Body of pancreas (tissue), 4 donors: ENCODE measurements around the gene PRRC2A. TPM values are rescaled to one million over a fixed set of nuclear protein-coding genes. Genes with fewer than 3 reads are reported as not detected.

Experiments used
- ATAC-seq: fragments of 150-250 bp; one replicate; pipeline ENCODE4 v1.9.1; 2016
- DNase-seq, 4 donors: peaks; one replicate each; pipeline ENCODE4 v3.0.0-alpha.2; 2019
- H3K27ac ChIP-seq, 4 donors: fragments of 200-600 bp; sonication (generic); 1 replicate in 3 of 4; 2 replicates in 1 of 4; pipeline versions ENCODE4 v1.5.1 to v1.6.1; 2016 to 2019; ENCODE audit warnings: mild to moderate bottlenecking in 1 of 4, mixed read lengths in 1 of 4, moderate library complexity in 1 of 4
- H3K27me3 ChIP-seq, 2 donors: fragments of 200-600 bp; sonication (generic); one replicate each; pipeline ENCODE4 v1.6.0; 2016; ENCODE audit warnings: mild to moderate bottlenecking in 1 of 2
- H3K36me3 ChIP-seq, 2 donors: fragments of 200-600 bp; sonication (generic); replicated peaks in 1 of 2; 2 replicates each; pipeline ENCODE4 v1.5.1; 2016; ENCODE audit warnings: low read depth in 2 of 2; ENCODE audit not compliant: insufficient read depth in 1 of 2
- H3K4me1 ChIP-seq: fragments of 200-600 bp; sonication (generic); one replicate; pipeline ENCODE4 v1.6.0; 2016
- H3K4me3 ChIP-seq, 2 donors: fragments of 200-600 bp; sonication (generic); 1 replicate in 1 of 2; 2 replicates in 1 of 2; pipeline ENCODE4 v1.5.1; 2016 to 2019
- H3K9me3 ChIP-seq, 3 donors: fragments of 200-600 bp; sonication (generic); 1 replicate in 2 of 3; 2 replicates in 1 of 3; pipeline ENCODE4 v1.5.1; 2016
- CTCF ChIP-seq, 7 experiments: fragments of 450-650 bp in 4 of 7; fragments of 200-600 bp in 3 of 7; sonication (generic) in 3 of 7; IDR thresholded peaks; one replicate each; pipeline ENCODE4 v1.5.1; 2016 to 2019; ENCODE audit warnings: antibody characterized with exemption in 7 of 7
- POLR2A ChIP-seq, 3 donors: fragments of 450-650 bp; IDR thresholded peaks; one replicate each; pipeline ENCODE4 v1.6.1; 2016; ENCODE audit warnings: antibody characterized with exemption in 3 of 3, mild to moderate bottlenecking in 2 of 3
- WGBS, 2 donors: methylation state at CpG; one replicate each; pipeline ENCODE4 v1.1.5; 2017; 5-methylcytosine and 5-hydroxymethylcytosine counted together
- intact Hi-C: fragments of 100-400 bp; cut with DNase I; formaldehyde crosslinking; loops from one replicate; pipeline ENCODE4 v1.15.1; 2023
- microRNA-seq, 2 donors: library from miRNA; unstranded; fragments of <30 nt; microRNA quantifications; one replicate each; pipeline ENCODE4, GENCODE V29; 2016; ENCODE audit warnings: borderline number of aligned reads in 2 of 2, borderline replicate concordance in 2 of 2
- small RNA-seq: library from RNA; depleted of rRNA; stranded (forward); fragments of <200 nt; gene quantifications from one replicate; pipeline ENCODE3, GENCODE V24; 2016
- total RNA-seq, 2 donors: library from RNA; depleted of rRNA; stranded (reverse); fragments of >200 nt; gene quantifications; one replicate each; pipeline ENCODE4 v1.1.0, GENCODE V29; 2016

Gene PRRC2A
- total RNA-seq, 2 donors from 2014 or later, result 48.8 to 57.4 TPM

GRCh38 chr6:31683591-31683990 lies 63.1 kb downstream of the PRRC2A start:
- H3K4me3 ChIP-seq, result no peak overlapping the region
- no peak for ATAC-seq
- peaks cover 0 to 8% of the 10 kb centered on the region in 2 donors for H3K36me3 ChIP-seq
- 64 to 76% methylated on average over 13 of the region's 13 CpGs for WGBS, 2 donors
- TF ChIP-seq CTCF (IDR thresholded peaks at IDR 0.05) (no peak), POLR2A (IDR thresholded peaks at IDR 0.05) (no peak)
- H3K9me3 ChIP-seq, result no peaks in the 10 kb centered on the region
- no peak for DNase-seq
- no peaks in the 10 kb centered on the region for H3K27me3 ChIP-seq
- intact Hi-C loops, result loop anchor here (5.0 kb wide), 1 partner anchor 269 kb away; no protein-coding TSS in a partner anchor
- H3K4me1 ChIP-seq, result peaks cover 27% of the 10 kb centered on the region
- H3K27ac ChIP-seq, result peak overlapping the region in 2 of 4 donors; percentile 31 to 60

GRCh38 chr6:31686483-31686882 lies 66.0 kb downstream of the PRRC2A start:
- H3K4me3 ChIP-seq, result no peak overlapping the region
- ATAC-seq (no peak), DNase-seq (no peak)
- H3K4me1 ChIP-seq, result peaks cover 14% of the 10 kb centered on the region
- H3K27me3 ChIP-seq, result no peaks in the 10 kb centered on the region
- intact Hi-C loops, result no loop called here
- no peaks in the 10 kb centered on the region for H3K9me3 ChIP-seq
- TF ChIP-seq POLR2A (IDR thresholded peaks at IDR 0.05), result no peak
- H3K36me3 ChIP-seq, result peaks cover 0 to 13% of the 10 kb centered on the region in 2 donors
- no peak overlapping the region for H3K27ac ChIP-seq
- 75 to 82% methylated on average over 5 of the region's 5 CpGs for WGBS, 2 donors

- DNase-seq (no peak), ATAC-seq (no peak)
- peaks cover 0 to 15% of the 10 kb centered on the region in 2 donors for H3K36me3 ChIP-seq
- no peaks in the 10 kb centered on the region for H3K27me3 ChIP-seq
- no peaks in the 10 kb centered on the region for H3K9me3 ChIP-seq
- 81 to 95% methylated on average over 8 of the region's 8 CpGs for WGBS, 2 donors
- TF ChIP-seq POLR2A (IDR thresholded peaks at IDR 0.05) (no peak), CTCF (IDR thresholded peaks at IDR 0.05) (no peak)
- peaks cover 10% of the 10 kb centered on the region for H3K4me1 ChIP-seq
- no peak overlapping the region for H3K4me3 ChIP-seq
- H3K27ac ChIP-seq, result no peak overlapping the region
- intact Hi-C loops, result no loop called here
Measured at GRCh38 chr6:31687321-31687720, 66.8 kb downstream of the PRRC2A start.

Small RNA genes within 50 kb of the gene (microRNA-seq; reads per million reads assigned to microRNA genes)
- 0 reads per million in 2 donors for gene MIR6832

Small RNA genes within 50 kb of the gene (small RNA-seq; reads per million reads assigned to genes)
- gene MIR6832, result not detected
- not detected for gene RF00019
- gene SNORA38, result 0.33 reads per million
- gene UQCRHP1, result not detected

Other genes with a start within 250 kb of the PRRC2A start
- 10 to 100 TPM in 1 of 2 donors, 1 to 10 TPM in 1; 8.3 to 10.9 TPM for gene MICA, start 217.1 kb upstream of the PRRC2A start, total RNA-seq
- gene MICB, start 122.6 kb upstream of the PRRC2A start, total RNA-seq, result under 1 TPM in 1 of 2 donors, not detected in 1; 0.78 TPM
- gene MCCD1, start 91.8 kb upstream of the PRRC2A start, total RNA-seq, result not detected
- 100 to 1,000 TPM; 132 to 260 TPM for gene DDX39B, start 78.7 kb upstream of the PRRC2A start, total RNA-seq
- 1 to 10 TPM in 1 of 2 donors, not detected in 1; 1.0 TPM for gene ATP6V1G2, start 74.1 kb upstream of the PRRC2A start, total RNA-seq
- gene NFKBIL1, start 73.1 kb upstream of the PRRC2A start, total RNA-seq, result 10 to 100 TPM in 1 of 2 donors, 1 to 10 TPM in 1; 5.6 to 27.0 TPM
- not detected for gene LTA, start 48.4 kb upstream of the PRRC2A start, total RNA-seq
- gene TNF, start 45.1 kb upstream of the PRRC2A start, total RNA-seq, result 1 to 10 TPM in 1 of 2 donors, under 1 TPM in 1; 0.66 to 1.3 TPM
- gene LTB, start 38.3 kb upstream of the PRRC2A start, total RNA-seq, result under 1 TPM in 1 of 2 donors, not detected in 1; 0.78 TPM
- gene LST1, start 34.4 kb upstream of the PRRC2A start, total RNA-seq, result 1 to 10 TPM; 2.9 to 6.9 TPM
- gene NCR3, start 27.7 kb upstream of the PRRC2A start, total RNA-seq, result not detected
- gene AIF1, start 5.5 kb upstream of the PRRC2A start, total RNA-seq, result 1 to 10 TPM; 2.3 to 7.3 TPM
- gene BAG6, start 31.9 kb downstream of the PRRC2A start, total RNA-seq, result 100 to 1,000 TPM; 101 to 128 TPM
- 1 to 10 TPM in 1 of 2 donors, not detected in 1; 1.6 TPM for gene APOM, start 35.2 kb downstream of the PRRC2A start, total RNA-seq
- 10 to 100 TPM; 15.8 to 22.1 TPM for gene C6orf47, start 40.1 kb downstream of the PRRC2A start, total RNA-seq
- gene GPANK1, start 44.3 kb downstream of the PRRC2A start, total RNA-seq, result 10 to 100 TPM in 1 of 2 donors, 1 to 10 TPM in 1; 8.9 to 10.9 TPM
- gene CSNK2B, start 45.4 kb downstream of the PRRC2A start, total RNA-seq, result 100 to 1,000 TPM in 1 of 2 donors, 10 to 100 TPM in 1; 98.2 to 100 TPM
- gene LY6G5B, start 49.3 kb downstream of the PRRC2A start, total RNA-seq, result 1 to 10 TPM; 6.9 to 8.3 TPM
- 1 to 10 TPM in 1 of 2 donors, not detected in 1; 4.4 TPM for gene LY6G5C, start 60.4 kb downstream of the PRRC2A start, total RNA-seq
- gene ABHD16A, start 82.6 kb downstream of the PRRC2A start, total RNA-seq, result 10 to 100 TPM; 24.7 to 38.1 TPM
- gene LY6G6F, start 86.2 kb downstream of the PRRC2A start, total RNA-seq, result not detected
- not detected for gene LY6G6D, start 94.6 kb downstream of the PRRC2A start, total RNA-seq
- not detected for gene LY6G6C, start 101.0 kb downstream of the PRRC2A start, total RNA-seq
- gene MPIG6B, start 102.7 kb downstream of the PRRC2A start, total RNA-seq, result not detected
- gene DDAH2, start 108.6 kb downstream of the PRRC2A start, total RNA-seq, result 10 to 100 TPM; 23.6 to 40.5 TPM
- gene CLIC1, start 115.8 kb downstream of the PRRC2A start, total RNA-seq, result 10 to 100 TPM; 68.9 to 92.9 TPM
- 10 to 100 TPM in 1 of 2 donors, 1 to 10 TPM in 1; 6.7 to 12.9 TPM for gene MSH5, start 119.3 kb downstream of the PRRC2A start, total RNA-seq
- gene SAPCD1, start 141.9 kb downstream of the PRRC2A start, total RNA-seq, result 1 to 10 TPM; 2.0 to 2.6 TPM
- 1 to 10 TPM; 4.2 to 6.3 TPM for gene VWA7, start 156.6 kb downstream of the PRRC2A start, total RNA-seq
- gene VARS1, start 175.0 kb downstream of the PRRC2A start, total RNA-seq, result 10 to 100 TPM; 39.2 to 67.6 TPM
- gene LSM2, start 186.3 kb downstream of the PRRC2A start, total RNA-seq, result 10 to 100 TPM; 21.0 to 22.4 TPM
- gene HSPA1L, start 194.6 kb downstream of the PRRC2A start, total RNA-seq, result 1 to 10 TPM in 1 of 2 donors, under 1 TPM in 1; 0.33 to 1.0 TPM
- 10 to 100 TPM; 70.9 to 92.1 TPM for gene HSPA1A, start 194.8 kb downstream of the PRRC2A start, total RNA-seq
- 100 to 1,000 TPM in 1 of 2 donors, 10 to 100 TPM in 1; 87.0 to 131 TPM for gene HSPA1B, start 207.0 kb downstream of the PRRC2A start, total RNA-seq
- 10 to 100 TPM; 29.3 to 30.6 TPM for gene NEU1, start 242.1 kb downstream of the PRRC2A start, total RNA-seq